RPMI8226 (cell line): ENCODE data around the gene ATG7.

Experiments
- DNase-seq: peaks from one replicate; pipeline ENCODE4 v3.0.0-alpha.2; 2015

ATG7 gene

DNA sequence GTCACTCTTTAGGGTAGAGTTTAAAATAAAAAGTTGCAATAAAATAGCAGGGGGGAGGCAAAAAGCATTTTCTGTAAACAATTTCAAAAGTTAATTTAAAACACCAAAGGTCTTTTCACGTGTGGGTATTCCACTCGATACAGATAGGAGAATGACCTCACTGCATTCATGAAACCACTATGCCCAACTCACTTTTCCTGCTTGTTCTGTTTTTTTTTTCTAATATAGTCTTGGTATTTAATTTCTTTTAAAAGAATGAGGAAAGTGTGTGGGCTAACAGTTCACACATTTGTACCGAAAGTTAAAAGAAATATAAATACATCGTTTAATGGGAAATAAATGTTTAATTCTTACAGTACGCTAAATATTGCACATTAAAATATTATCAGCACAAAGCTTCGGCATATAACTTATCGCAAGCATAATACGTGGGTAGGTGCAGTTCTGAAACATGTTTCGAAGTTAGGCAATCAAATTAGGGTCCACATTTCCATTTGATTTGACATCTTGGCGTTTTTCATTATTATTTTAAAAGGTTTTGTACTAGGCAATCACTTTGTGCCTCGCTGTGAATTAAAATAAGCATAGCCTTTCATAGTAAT lies 330.1 kb downstream of the ATG7 start:
- no peak for DNase-seq

DNA sequence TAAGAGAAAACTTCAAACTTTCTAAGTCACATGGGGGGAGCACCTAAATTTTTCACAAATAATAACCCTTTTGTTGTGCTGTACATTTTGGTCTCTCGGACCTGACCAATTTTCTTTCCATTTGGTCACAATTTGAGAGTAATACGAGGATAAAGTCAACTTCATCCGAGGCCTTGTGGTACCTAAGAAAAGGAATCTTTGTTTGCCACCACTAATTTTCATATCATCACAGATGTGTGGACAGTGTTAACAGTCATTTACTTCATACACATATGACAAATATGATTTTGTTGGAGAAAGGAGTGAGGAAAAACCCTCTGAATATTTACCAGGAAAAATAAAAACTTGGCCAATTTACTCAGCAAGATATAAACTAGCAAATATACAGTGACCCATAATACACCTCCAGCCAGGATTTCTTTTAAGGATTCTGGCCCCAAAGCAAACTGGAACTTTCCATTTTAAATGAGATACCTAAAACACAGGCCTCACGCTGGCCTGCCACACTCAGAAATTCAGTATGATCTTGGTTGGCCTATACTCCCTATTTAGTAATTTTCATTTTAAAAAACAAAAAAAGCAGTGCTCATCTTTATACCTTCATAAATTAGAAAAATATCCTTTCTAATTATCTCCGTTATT lies 330.8 kb downstream of the ATG7 start:
- no peak for DNase-seq

GRCh38 chr3:11603628-11604027 lies 331.4 kb downstream of the ATG7 start:
- no peak for DNase-seq

GRCh38 chr3:11604139-11604892 lies 332.1 kb downstream of the ATG7 start:
- DNase-seq, result no peak

DNA sequence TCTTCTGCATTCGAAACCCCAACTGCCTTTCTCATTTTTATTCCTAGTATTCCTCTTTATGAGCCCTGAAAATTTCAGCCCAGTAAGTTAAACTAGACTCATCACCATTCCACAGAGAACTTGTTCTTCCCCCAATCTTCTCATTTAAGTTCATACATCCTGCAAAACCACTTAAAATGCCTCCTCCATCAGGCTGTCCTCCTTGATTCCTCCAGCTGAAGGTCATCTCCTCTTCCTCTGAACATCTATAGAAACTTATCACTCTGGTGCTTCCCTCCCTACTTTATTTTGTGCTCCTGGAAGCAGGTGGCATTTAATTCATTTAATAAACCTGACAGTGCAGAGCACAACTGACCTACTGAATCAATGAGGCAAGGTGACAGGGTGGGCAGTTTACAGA lies 333.2 kb downstream of the ATG7 start:
- no peak for DNase-seq

DNA sequence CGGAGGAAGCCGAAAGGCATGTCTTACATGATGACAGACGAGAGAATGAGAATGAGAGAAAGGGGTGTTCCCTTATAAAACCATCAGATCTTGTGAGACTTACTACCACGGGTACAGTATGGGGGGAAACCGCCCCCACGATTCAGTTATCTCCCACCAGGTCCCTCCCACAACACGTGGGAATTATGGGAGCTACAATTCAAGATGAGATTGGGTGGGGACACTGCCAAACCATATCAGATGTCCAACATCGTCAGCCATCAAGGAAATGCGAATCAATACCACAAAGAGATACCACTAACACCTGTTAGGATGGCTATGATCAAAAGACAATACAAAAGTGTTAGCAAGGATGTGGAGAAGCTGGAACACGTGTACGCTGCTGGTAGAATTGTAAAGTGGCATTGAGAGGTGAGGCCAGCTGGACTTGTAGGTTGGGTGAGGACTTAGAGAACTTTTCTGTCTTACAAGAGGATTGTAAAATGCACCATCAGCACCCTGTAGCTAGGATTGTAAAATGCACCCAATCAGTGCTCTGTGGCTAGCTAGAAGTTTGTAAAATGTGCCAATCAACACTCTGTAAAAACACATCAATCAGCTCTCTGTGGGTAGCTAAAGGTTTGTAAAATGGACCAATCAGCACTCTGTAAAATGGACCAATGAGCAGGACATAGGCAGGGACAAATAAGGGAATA lies 334.0 kb downstream of the ATG7 start:
- DNase-seq, result no peak

GRCh38 chr3:11606865-11607440 lies 334.8 kb downstream of the ATG7 start:
- no peak for DNase-seq
